K562 (cell line): ENCODE results near the gene LPCAT3. TPM values are rescaled to one million over a fixed set of nuclear protein-coding genes. Genes with fewer than 3 reads are reported as not detected.

Source experiments
- CCNT2 ChIP-seq: IDR thresholded peaks from 2 replicates; pipeline ENCODE4 v1.6.1; 2011; ENCODE audit warnings: borderline replicate concordance, low read depth, mild to moderate bottlenecking, moderate library complexity, mixed read lengths, low read length; ENCODE audit not compliant: insufficient read length; ENCODE audit errors: extremely low read depth
- FOXJ3 ChIP-seq: sonication (generic); formaldehyde crosslinking; IDR thresholded peaks from 2 replicates; pipeline ENCODE4 v1.4.0; 2020; ENCODE audit warnings: mild to moderate bottlenecking, missing genetic modification reagents
- MEIS2 ChIP-seq: fragments of 450-650 bp; IDR thresholded peaks from 2 replicates; pipeline ENCODE4 v1.6.1; 2014; ENCODE audit warnings: mild to moderate bottlenecking; ENCODE audit not compliant: partially characterized antibody
- NR1H2 ChIP-seq: sonication (generic); formaldehyde crosslinking; IDR thresholded peaks from 2 replicates; pipeline ENCODE4 v1.4.0; 2020; ENCODE audit warnings: mild to moderate bottlenecking, missing genetic modification reagents
- NR2C2 ChIP-seq, 2 experiments: fragments of 200-800 bp in 1 of 2; sonication (Bioruptor generic) in 1 of 2; sonication (generic) in 1 of 2; formaldehyde crosslinking in 1 of 2; IDR thresholded peaks; 2 replicates each; pipeline versions ENCODE4 v1.6.1 to v1.8.0; 2016 to 2022; ENCODE audit warnings: mild to moderate bottlenecking in 1 of 2, missing compliant biosample characterization in 1 of 2, missing genetic modification characterization in 1 of 2, missing genetic modification reagents in 1 of 2
- PHF8 ChIP-seq: fragments of 200-600 bp; sonication (generic); IDR thresholded peaks from 2 replicates; pipeline ENCODE4 v1.6.1; 2012; ENCODE audit warnings: mixed run types, mild to moderate bottlenecking, inconsistent platforms, low read length, moderate library complexity, borderline replicate concordance
- POLR3A ChIP-seq: IDR thresholded peaks from 2 replicates; pipeline ENCODE4 v1.6.1; 2011; ENCODE audit warnings: borderline replicate concordance, mild to moderate bottlenecking, moderate library complexity; ENCODE audit not compliant: insufficient read length, insufficient read depth; ENCODE audit errors: extremely low read depth
- RBM25 ChIP-seq: fragments of 200-400 bp; formaldehyde crosslinking; IDR thresholded peaks from 2 replicates; pipeline ENCODE4 v1.6.1; 2018; ENCODE audit warnings: low read length, low read depth, moderate library complexity; ENCODE audit not compliant: severe bottlenecking
- TAF7 ChIP-seq: fragments of 450-650 bp; IDR thresholded peaks from 2 replicates; pipeline ENCODE4 v1.6.1; 2016; ENCODE audit warnings: missing genetic modification characterization, missing compliant biosample characterization
- TEAD1 ChIP-seq, 2 experiments: fragments of 450-650 bp in 1 of 2; sonication (generic) in 1 of 2; formaldehyde crosslinking; IDR thresholded peaks; 2 replicates each; pipeline versions ENCODE4 v1.4.0 to v1.8.0; 2020 to 2022; ENCODE audit warnings: mild to moderate bottlenecking in 2 of 2, missing genetic modification reagents in 1 of 2
- ZBTB1 ChIP-seq: sonication (generic); formaldehyde crosslinking; IDR thresholded peaks from 2 replicates; pipeline ENCODE4 v1.8.1; 2023; ENCODE audit warnings: missing genetic modification reagents, low read depth, mild to moderate bottlenecking, borderline replicate concordance
- ZNF696 ChIP-seq: fragments of 250-450 bp; sonication (Bioruptor Pico); conservative IDR thresholded peaks from 2 replicates; pipeline ENCODE4 v1.4.0; 2020; ENCODE audit warnings: mild to moderate bottlenecking, moderate library complexity
- polyA plus RNA-seq, 8 experiments: library from polyadenylated mRNA; depleted of rRNA in 4 of 8; stranded (reverse) in 5 of 8; unstranded in 3 of 8; fragments of >200 nt; fragmentation: Nextera tagmentation in 2 of 8; fragmentation: Illumina TruSeq in 1 of 8; extraction: Ambion mirVana in 2 of 8; extraction: Trizol in 1 of 8; gene quantifications; 2 replicates each; pipeline versions ENCODE4 v1.2.1 to v1.2.3, GENCODE V29; 2011 to 2014; ENCODE audit warnings: inconsistent platforms in 1 of 8, missing spikeins in 1 of 8
- total RNA-seq, 7 experiments: library from RNA; depleted of rRNA in 6 of 7; stranded (reverse); fragments of >200 nt in 6 of 7; fragmentation: Illumina TruSeq in 2 of 7; extraction: Trizol in 2 of 7; gene quantifications; 2 replicates each; pipeline versions ENCODE4 v1.2.1 to v1.2.3, GENCODE V29; 2011 to 2021; ENCODE audit warnings: low replicate concordance in 1 of 7
- TF ChIP-seq, protein P1 (sequence below): sonication (generic); formaldehyde crosslinking; IDR thresholded peaks from 2 replicates; pipeline ENCODE4 v1.8.0; 2022; ENCODE audit warnings: missing genetic modification reagents, mild to moderate bottlenecking, borderline replicate concordance
- TF ChIP-seq, protein P2 (sequence below): sonication (generic); formaldehyde crosslinking; IDR thresholded peaks from 2 replicates; pipeline ENCODE4 v1.8.0; 2022; ENCODE audit warnings: mild to moderate bottlenecking, missing genetic modification reagents
- TF ChIP-seq, protein P3 (sequence below): fragments of 250-450 bp; sonication (Bioruptor Pico); IDR thresholded peaks from 2 replicates; pipeline ENCODE4 v1.4.0; 2020

LPCAT3 gene
- total and polyA plus RNA-seq, 9 of the 15 experiments (the other 6 are each of a cell fraction or from before 2014, with no cell fraction given), result 4.9 to 52.5 (median 25.3) TPM

DNA sequence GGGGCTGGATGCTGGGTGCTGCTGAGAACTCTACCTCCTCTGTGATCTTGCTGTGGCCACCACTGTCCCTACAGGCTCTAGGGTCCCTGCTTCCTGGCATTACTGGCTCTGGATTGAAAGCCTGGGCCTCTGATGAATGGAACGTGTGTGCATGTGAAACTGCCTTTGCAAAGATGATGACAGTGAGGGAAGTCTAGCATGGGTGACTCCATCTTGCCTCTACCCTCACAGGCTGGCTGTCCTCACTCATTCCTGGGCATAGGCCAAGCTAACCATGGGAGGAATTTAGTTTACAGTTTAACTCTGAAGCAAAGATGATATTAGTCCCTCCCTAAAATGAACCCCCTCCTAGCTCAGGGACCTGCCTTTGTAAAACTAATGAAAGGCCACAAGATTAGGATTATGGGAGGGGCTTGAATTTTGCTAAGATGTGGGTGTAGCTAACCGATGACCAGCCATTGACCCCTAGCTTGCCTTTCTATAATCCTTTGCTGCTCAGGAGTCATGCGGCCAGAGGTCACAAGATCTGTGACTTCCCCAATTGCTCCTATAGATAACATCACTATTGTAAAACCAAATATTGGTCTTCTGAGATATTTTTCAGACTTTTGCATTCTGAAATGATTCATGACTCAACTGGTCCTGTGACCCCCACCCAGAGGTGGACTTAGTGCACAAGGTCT, 40.0 kb upstream of the LPCAT3 start (continued):
- TF ChIP-seq CCNT2 (no peak), TAF7 (peak; percentile 85), NR2C2 (CRISPR knock-in tag; IDR thresholded peaks at IDR 0.05) (no peak), NR2C2 (tag; IDR thresholded peaks at IDR 0.05) (peak; percentile 77), POLR3A (no peak), MEIS2 (no peak), NR1H2 (CRISPR knock-in tag) (no peak), RBM25 (no peak), FOXJ3 (no peak), TEAD1 (CRISPR knock-in tag; IDR thresholded peaks at IDR 0.05) (peak in 1 of 2 experiments; percentile 92; a peak in 2 of 4 replicates), PHF8 (no peak), ZNF696 (CRISPR knock-in tag) (no peak), ZBTB1 (no peak)
- TF ChIP-seq, protein P1, sequence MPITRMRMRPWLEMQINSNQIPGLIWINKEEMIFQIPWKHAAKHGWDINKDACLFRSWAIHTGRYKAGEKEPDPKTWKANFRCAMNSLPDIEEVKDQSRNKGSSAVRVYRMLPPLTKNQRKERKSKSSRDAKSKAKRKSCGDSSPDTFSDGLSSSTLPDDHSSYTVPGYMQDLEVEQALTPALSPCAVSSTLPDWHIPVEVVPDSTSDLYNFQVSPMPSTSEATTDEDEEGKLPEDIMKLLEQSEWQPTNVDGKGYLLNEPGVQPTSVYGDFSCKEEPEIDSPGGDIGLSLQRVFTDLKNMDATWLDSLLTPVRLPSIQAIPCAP, result no peak
- TF ChIP-seq, protein P2, sequence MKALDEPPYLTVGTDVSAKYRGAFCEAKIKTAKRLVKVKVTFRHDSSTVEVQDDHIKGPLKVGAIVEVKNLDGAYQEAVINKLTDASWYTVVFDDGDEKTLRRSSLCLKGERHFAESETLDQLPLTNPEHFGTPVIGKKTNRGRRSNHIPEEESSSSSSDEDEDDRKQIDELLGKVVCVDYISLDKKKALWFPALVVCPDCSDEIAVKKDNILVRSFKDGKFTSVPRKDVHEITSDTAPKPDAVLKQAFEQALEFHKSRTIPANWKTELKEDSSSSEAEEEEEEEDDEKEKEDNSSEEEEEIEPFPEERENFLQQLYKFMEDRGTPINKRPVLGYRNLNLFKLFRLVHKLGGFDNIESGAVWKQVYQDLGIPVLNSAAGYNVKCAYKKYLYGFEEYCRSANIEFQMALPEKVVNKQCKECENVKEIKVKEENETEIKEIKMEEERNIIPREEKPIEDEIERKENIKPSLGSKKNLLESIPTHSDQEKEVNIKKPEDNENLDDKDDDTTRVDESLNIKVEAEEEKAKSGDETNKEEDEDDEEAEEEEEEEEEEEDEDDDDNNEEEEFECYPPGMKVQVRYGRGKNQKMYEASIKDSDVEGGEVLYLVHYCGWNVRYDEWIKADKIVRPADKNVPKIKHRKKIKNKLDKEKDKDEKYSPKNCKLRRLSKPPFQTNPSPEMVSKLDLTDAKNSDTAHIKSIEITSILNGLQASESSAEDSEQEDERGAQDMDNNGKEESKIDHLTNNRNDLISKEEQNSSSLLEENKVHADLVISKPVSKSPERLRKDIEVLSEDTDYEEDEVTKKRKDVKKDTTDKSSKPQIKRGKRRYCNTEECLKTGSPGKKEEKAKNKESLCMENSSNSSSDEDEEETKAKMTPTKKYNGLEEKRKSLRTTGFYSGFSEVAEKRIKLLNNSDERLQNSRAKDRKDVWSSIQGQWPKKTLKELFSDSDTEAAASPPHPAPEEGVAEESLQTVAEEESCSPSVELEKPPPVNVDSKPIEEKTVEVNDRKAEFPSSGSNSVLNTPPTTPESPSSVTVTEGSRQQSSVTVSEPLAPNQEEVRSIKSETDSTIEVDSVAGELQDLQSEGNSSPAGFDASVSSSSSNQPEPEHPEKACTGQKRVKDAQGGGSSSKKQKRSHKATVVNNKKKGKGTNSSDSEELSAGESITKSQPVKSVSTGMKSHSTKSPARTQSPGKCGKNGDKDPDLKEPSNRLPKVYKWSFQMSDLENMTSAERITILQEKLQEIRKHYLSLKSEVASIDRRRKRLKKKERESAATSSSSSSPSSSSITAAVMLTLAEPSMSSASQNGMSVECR (CRISPR knock-in tag), result no peak
- TF ChIP-seq, protein P3, sequence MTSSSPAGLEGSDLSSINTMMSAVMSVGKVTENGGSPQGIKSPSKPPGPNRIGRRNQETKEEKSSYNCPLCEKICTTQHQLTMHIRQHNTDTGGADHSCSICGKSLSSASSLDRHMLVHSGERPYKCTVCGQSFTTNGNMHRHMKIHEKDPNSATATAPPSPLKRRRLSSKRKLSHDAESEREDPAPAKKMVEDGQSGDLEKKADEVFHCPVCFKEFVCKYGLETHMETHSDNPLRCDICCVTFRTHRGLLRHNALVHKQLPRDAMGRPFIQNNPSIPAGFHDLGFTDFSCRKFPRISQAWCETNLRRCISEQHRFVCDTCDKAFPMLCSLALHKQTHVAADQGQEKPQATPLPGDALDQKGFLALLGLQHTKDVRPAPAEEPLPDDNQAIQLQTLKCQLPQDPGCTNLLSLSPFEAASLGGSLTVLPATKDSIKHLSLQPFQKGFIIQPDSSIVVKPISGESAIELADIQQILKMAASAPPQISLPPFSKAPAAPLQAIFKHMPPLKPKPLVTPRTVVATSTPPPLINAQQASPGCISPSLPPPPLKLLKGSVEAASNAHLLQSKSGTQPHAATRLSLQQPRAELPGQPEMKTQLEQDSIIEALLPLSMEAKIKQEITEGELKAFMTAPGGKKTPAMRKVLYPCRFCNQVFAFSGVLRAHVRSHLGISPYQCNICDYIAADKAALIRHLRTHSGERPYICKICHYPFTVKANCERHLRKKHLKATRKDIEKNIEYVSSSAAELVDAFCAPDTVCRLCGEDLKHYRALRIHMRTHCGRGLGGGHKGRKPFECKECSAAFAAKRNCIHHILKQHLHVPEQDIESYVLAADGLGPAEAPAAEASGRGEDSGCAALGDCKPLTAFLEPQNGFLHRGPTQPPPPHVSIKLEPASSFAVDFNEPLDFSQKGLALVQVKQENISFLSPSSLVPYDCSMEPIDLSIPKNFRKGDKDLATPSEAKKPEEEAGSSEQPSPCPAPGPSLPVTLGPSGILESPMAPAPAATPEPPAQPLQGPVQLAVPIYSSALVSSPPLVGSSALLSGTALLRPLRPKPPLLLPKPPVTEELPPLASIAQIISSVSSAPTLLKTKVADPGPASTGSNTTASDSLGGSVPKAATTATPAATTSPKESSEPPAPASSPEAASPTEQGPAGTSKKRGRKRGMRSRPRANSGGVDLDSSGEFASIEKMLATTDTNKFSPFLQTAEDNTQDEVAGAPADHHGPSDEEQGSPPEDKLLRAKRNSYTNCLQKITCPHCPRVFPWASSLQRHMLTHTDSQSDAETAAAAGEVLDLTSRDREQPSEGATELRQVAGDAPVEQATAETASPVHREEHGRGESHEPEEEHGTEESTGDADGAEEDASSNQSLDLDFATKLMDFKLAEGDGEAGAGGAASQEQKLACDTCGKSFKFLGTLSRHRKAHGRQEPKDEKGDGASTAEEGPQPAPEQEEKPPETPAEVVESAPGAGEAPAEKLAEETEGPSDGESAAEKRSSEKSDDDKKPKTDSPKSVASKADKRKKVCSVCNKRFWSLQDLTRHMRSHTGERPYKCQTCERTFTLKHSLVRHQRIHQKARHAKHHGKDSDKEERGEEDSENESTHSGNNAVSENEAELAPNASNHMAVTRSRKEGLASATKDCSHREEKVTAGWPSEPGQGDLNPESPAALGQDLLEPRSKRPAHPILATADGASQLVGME (CRISPR knock-in tag), result 0 out of 2 replicates have a peak, but pooled peaks have one; percentile 71
